Fibroblast of skin of abdomen (primary cell): ENCODE results near the gene AP5Z1.

Source experiments
- DNase-seq: peaks from one replicate; pipeline ENCODE4 v3.0.0-alpha.2; 2013

Gene AP5Z1

DNA sequence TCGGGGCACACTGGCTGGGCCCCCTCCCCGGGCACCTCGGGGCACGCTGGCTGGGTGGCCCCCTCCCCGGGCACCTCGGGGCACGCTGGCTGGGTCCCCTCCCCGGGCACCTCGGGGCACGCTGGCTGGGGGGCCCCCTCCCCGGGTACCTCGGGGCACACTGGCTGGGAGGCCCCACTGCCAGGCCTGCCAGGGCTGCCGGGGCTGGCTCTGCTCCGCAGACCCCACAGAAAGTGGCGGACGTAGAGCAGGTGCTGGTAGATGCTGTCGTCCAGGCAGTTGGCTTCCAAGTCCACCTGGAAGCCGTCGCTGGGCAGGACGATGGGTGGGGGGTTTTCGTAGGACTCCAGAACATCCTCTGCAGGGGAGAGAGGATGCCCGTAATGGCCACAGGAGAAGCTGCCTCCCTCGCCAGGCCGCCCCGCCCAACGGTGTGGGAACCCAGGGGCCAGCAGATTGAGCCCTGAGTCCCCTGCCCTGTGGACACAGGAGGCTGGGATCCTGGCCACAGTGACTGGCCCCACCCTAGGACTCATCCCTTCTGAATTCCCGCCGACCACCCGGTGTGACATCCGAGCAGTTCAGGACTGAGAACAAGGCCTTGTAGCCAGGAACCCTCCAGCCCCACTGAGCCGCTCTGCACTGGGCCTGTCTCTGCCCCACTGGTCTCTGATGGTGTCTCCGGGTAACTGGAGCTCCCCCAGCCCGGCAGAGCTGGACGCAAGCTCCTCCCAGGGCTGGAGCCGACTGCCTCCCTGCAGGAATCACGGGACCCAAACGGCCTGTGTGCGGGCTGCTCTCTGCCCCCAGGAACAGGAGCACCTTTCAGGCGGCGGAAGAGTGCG is 28.2 kb downstream of the AP5Z1 start:
- DNase-seq, result no peak

DNA sequence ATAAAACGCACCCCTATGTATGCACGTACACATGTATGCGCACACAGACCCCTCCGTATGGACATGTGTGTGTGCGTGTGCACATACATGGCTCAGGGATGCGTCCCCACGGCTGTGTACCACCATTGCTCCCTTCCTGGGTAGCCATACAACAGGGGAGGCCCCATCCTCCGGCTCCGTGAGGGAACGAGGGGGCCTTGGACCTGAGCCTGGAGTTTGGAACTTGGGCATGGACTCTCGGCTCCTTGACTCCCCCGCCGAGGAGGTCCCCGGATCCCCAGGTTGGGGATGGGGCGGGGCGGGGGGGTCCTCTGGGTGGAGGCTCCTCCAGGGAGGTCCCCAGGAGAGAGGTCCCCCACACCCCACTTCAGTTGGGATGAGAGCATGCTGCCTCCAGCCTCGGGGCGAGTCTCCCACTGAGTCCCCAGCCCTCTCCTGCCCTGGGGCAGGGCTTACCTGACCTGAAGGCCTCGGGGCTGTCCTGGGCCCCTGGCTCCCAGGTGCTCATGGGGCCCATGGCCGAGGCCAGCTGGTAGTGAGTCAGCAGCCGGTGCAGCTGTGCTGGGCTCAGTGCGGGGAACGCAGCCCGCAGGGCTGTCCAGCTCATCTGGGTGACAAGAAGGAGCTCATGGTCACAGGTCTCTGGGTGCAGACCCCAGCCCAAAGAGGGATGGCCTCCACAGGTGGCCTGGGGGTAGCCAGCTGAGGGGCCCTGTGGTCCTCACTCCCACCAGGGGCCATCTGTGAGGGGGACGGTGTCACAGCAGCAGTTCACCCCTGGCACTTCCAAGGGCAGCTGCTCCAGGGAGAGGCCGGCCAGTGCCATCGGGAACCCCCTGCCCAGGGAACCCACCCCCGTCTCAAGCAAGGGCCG is 29.9 kb downstream of the AP5Z1 start:
- DNase-seq, result no peak

DNA sequence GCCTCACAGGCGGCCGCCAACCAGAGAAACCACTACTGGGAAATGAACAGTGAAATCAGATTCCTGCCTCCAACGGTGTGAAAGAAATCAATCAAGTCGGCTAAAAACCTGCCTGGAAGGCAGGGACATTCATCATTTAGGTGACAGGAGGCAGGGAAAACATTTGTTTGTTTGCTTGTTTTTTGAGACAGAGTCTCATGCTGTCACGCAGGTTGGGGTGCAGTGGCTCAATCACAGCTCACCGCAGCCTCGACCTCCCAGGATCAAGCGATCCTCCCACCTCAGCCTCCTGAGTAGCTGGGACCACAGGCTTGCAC is 30.5 kb downstream of the AP5Z1 start:
- no peak for DNase-seq

DNA sequence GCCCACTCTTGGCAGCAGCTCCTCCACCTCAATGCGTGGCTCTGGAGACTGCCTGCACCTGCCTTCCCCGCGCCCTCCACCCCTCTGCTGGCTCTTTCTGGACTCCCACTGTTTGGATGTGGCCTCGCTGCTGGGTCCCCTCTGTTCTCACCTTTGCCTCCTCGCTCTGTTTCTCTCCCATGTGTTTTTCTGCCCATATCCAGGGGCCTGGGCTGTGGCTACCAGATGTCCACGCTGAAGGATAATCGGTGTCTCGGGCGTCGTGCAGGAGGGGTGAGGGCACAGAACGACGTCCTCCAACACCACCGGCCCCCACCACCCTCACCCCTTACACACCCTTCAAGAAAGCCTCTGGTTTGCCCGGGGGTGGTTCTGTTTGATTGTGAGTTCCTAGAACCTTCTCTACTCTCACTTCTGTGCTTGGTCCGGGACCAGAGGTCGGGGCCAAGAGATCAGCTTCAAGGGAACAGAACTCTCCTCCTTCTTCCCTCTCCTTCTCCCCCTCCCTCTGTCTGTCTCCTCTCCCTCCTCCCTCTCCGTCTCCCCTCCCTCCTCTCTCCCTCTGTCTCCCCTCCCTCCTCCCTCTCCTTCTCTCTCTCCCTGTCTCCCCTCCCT is 31.7 kb downstream of the AP5Z1 start:
- no peak for DNase-seq

DNA sequence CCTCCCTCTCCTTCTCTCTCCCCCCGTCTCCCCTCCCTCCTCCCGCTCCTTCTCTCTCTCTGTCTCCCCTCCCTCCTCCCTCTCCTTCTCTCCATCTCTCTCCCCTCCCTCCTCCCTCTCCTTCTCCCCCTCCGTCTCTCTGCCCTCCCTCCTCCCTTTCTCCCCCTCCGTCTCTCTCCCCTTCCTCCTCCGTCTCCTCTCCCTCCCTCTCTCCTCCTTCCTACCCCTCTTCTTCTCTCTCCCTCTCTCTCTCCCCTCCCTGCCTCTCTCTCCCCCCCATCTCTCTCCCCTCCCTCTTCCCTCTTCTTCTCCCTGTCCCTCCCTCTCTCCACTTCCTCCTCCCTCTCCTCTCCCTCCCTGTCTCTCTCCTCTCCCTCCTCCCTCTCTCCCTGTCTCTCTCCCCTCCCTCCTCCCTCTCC is 32.2 kb downstream of the AP5Z1 start:
- no peak for DNase-seq

DNA sequence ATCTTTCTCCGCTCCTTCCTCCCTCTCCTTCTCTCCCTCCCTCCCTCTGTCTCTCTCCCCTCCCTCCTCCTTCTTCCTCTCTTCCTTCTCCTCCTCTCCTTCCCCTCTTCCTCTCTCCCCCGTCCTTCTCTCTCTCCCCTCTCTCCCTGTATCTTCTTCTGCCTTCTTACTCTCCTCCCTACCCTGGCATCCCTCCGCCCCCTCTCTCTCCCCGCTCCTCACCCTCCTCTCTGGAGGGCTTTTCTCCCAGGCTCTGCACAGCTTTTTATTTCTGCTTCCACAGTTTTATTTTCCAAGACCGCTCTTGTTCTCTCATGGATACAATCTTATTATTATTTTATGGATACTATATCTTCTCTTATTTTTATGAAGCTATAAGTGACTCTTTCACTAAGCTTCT is 32.6 kb downstream of the AP5Z1 start:
- no peak for DNase-seq

DNA sequence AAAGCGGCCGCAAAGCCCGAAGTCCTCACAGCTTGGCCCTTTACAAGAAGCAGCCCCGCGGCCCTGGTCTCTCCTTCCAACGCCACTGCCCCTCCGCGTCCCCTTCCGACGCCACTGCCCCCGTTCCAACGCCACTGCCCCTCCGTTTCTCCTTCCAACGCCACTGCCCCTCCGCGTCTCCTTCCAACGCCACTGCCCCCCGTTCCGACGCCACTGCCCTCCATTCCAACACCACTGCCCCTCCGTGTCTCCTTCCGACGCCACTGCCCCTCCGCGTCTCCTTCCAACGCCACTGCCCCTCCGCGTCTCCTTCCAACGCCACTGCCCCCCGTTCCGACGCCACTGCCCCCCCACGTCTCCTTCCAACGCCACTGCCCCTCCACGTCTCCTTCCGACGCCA is 33.1 kb downstream of the AP5Z1 start:
- DNase-seq, result no peak

DNA sequence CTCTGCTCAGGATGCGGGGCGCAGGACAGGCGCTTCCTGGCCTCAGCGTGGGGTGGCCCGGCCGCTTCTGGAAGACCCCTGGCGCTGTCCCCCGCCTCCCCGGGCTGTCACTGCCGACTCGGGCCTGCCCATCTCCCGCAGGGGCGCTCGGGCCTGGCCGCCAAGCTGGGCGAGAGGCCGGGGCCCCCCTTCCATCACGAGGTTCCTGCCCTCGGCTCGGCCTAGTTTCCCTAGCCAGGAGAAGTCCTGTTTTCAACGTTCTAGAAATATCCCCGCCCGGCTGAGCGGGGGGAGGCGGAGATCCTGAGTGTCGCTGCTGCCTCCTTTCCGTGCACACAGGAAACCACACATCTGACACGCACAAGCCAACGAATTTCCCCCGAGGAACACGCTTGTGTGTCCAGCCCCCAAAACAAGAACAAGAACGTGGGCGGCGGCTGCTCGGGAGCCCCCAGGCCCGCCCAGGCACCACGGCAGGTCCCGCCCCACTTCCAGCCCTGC is 33.7 kb downstream of the AP5Z1 start:
- no peak for DNase-seq

DNA sequence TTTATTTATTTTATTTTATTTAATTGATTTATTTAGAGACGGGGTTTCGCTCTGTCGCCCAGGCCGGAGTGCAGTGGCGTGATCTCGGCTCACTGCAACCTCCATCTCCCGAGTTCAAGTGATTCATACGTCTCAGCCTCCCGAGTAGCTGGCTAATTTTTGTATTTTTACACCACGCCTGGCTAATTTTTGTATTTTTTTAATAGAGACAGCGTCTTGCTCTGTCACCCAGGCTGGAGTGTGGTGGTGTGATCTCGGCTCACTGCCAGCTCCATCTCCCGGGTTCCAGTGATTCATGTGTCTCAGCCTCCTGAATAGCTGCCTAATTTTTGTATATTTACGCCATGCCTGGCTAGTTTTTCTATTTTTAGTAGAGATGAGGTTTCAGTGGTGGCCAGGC is 34.2 kb downstream of the AP5Z1 start:
- no peak for DNase-seq

DNA sequence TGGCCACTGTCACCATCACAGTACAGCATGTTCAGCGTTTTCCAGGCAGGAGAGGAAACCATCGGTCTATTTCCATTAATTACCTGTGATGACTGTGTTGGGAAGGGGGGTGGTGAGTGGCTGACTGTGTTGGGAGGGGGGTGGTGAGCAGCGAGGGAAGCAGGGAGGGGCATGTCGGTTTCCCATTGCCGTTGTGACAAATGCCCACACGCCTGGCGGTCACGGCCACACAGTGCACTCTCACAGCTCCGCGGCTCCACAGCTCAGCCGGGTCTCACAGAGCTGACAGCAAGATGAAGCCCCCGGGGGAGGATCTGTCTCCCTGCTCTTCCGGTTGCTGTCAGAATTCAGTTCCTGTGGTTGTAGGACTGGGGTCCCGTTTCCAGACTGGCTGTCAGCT is 39.0 kb downstream of the AP5Z1 start:
- DNase-seq, result no peak

DNA sequence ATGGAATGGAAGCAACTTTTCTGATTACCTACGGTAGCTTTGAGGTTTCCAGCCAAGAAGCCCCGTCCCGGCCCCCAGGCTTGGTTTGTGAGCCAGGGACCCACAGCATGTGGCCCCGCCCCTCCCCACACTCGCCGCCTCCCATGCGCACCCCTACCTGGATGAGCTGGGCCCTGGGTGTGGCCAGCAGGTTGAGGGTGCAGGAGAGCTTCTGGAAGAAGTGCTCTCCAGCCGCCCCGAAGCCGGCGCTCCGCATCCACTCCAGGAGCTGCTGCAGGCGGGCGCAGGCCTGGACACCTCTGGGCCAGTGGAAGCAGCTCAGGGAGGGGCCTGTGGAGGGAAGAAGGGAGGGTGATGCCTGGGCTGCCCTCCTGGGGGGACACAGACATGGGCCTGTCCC is 39.7 kb downstream of the AP5Z1 start:
- no peak for DNase-seq

DNA sequence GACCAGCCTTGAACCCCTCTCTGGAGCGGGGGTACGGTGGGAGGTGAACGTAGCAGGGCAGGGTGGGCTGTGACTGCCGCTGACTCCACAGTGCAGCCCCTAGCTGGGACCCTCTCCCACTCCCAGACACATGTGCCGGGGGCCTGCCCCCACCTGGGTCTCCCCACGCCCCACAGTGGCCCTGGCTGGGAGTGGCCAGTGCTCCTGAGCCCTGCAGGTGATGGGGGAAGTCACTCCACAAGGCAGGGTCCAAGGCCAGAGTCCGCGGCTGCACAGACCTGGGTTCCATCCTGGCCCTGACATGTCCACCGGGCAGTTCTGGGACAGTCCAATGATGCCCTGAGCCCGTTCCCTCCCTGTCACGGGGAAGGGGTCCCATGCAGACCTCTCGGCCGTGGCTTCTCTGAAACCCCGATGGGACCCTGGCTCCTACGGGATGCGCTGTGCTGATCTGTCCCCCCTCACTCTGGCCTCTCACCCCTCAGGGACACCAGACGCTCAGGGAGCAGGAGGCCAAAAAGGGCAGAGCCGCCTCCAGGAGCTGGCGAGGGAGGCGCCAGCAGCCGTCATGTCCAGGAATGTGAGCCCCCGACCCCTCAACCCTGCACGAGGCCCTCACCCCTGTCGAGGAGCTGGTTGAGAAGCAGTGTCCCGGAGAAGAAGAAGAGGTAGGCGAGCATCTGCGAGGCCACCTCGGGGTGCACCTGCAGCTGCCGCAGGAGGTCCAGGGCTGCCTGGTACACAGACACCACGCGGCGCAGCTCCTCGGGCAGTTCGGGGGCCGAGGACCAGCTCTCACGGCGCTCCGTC is 40.4 kb downstream of the AP5Z1 start:
- no peak for DNase-seq

DNA sequence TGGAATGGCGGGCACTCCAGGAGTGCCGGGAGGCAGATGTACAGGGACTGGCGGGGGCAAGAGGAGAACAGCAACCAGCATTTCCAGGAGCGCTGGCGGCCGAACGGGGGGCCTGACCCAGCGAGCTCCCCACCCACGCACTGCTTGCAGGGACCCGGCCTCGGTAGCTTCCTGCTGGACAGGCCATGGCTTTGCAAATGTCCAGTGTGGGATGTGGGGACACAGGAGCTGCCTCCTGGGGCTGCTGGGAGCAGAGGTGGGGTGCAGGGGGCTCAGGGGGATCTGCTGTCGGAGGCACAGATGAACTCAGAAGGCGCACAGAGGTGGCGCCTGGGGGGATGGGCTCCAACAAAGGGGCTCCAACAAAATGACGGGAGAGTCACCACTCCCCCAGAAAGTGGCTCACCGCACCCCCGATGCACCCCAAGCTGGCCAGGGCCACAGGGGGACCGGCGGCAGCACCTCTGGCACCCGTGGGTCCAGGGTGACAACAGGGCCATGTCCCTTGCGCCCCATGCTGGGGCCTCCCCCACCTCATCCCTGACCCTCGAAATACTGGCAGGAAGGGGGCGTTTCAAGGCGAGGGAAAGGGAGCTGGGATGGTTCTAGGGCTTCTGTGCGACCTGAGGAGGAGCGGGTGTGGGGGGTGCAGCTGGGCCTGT is 41.1 kb downstream of the AP5Z1 start:
- DNase-seq, result no peak

DNA sequence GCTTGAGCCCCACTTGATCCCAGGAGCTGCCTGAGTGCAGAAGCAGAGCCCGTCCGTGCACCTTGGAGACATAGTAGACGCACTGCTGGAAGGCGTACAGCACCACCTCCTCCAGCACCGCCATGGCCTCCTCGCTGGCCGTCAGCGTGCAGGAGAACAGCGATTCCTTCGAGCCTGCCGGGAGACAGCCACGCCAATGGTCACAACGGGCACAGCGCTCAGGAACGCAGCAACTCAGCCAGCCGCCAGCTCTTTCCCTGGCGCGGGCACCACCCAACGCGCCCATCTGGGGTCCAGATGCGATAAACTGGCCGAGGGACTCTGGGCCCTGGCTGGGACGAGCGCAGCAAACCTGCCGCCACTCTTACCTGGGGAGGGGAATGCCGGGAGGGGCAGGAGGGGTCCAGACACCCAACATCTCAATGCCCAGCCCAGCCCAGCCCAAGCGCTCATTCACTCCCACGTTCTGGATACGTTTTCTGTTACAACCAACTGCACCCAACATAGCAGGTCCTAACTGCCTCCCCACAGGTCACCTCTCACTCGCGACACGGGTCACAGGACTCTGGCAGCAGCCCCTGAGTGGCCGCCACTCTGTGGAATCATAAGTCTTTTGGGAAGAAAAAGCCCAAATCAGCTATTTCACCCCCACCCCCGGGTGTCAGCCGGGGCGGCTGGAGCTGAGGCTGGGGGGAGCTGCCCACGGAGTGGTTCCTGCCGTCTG is 41.9 kb downstream of the AP5Z1 start:
- DNase-seq, result no peak

DNA sequence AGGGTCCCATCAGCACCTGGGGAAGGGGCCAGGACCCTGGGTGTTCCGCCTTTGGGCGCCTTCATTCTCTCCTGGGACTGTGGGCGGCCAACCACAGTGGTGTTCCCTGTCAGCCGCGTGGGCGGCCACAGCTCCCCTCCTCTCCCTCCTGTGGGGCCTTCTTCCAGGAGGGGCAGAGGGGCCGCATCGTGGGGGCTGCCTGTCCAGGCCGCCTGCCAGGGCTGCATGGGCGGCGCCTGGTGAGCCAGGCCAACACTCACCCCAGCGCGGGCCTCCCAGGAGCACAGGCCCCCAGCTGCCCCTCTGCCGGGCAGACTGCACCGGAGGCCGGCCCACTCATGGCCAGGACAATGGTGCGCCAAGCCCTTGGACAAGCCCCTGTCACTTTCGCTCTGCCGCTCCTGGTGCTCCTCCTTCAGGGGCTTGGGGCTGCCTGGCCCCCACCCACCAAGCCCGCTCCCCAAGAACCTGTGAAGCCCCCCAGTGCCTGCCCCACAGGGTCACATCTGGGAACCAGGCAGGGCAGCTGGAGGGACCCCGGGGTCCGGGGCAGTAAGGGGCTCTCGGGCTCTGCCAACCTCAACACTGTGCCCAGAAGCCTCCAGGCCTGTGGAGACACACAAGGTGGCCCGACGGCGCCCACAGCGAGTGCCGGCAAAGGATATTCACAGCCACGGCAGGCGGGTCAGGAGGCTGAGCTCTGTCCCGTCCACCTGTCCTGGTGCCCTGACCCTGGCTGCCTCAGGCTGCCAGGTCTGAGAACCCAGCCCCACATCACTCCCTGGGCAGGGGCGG is 42.8 kb downstream of the AP5Z1 start:
- DNase-seq, result no peak

DNA sequence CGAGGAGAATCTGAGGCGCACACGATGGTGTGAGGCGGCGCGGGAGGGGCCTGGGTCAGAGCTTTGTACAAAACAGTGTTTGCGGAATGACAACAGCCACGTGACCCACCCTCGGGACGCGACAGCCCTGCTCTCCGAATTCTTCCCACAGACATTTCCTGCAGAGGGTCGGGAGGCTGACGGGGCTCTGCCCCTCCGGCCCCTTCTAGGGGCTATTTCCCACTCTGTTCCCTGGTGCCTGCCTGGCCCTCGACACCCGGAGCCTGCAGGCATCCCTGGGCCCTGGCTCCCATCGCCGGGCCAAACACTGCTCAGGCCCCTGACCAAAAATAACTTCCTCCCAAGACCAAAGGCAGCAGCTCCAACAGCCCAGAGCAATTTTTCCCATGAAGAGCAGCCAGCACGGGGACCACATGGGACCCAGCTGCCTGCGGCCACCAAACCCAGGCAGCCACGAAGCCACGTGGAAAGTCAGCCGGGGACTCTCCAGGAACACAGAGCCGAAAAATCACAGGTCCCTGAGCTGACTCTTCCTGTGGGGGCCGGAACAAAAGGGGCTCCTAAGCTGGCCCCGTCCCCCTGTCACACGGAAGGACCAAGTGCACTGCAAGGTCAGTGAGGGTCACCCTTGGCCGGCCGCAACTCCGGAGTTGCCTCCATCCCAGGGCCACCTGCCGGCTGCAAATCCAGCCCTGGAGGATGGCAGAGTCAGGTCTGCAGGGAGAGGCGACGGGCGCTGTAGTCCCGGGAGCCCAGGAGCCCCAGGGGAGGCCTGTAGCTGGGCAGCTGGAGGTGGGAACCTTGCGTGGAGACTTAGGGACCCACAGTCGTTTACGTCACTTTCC is 44.4 kb downstream of the AP5Z1 start:
- no peak for DNase-seq

DNA sequence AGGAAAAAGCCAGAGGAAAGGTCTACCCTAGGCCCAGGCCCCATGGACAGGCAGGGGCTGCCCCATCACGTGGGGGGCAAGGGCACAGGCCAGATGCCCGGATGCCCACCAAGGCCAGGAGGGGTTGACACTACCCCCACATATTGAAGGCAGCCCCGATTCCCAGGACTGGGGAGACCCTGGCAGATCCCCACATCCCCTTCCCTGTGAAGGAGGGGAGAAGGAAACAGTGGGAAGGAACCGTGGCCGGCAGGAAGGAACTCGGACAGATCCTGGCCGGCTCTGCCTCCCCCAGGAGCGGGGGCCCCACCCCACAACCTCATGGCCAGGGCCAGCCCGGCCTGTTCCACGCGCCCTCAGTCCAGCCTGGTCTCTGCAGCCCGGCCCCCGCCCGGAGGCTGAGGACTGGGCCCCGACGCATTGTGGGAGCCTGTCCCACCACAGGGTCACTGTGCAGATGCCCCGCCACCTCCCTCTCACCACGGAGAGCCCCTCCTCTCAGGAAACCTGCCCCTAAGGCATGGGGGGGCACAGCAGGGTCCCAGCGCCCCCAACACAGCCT is 45.1 kb downstream of the AP5Z1 start:
- no peak for DNase-seq

DNA sequence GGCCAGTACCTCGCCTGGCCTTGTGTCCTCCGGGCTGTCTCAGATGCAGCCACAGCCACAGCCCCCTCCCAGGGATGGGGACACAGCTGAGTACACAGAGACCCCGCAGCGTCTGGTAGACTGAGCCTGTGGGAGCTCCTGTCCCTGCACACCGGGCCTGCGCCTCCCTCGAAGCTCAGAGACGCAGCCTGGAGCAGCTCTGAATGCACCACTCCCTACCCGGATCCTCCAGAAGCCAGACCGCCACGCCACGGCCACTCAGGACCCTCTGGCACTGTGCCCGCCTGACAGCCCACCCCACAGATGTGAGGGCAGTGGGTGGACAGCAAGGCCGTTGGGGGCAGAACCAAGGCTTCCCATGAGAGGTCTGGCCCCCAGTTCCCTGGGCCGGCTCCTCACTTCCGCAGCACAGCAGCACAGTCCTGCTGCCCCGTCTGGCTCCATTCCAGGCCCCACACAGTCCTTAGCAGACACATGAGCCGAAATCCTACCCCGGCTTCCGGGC is 45.6 kb downstream of the AP5Z1 start:
- no peak for DNase-seq

DNA sequence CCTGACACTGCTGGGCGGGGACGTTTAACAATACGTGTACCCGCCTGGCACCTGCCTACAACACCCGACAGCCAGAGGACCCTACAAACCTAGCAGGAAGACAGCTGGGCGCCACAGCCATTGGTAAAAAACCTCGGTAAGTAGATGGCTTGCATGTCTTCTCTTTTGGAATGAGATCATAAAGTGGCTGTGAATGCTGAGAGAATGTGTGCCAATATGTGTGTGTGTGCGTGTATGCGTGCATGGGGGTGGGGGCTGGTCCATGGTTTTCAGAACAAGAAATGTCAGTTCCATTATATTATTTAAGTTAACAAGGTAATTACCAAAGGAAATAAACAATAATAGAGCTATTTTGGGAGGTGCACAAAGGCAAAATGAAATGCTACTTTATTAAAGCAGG is 47.3 kb downstream of the AP5Z1 start:
- no peak for DNase-seq
